HG02623 (cell line): Measurements from ENCODE around the gene EPB41.
"Not testable (repeated sequence)": the region's sequence is repeated elsewhere in the genome, so short reads cannot be mapped to it uniquely, and the experiment has no call there.

ENCODE experiments used
- ATAC-seq: cut with Tn5 transposase; IDR thresholded peaks from one replicate; pipeline ENCODE4 v1.9.1; 2021; ENCODE audit warnings: moderate library complexity; ENCODE audit not compliant: unreplicated experiment

Gene EPB41

DNA sequence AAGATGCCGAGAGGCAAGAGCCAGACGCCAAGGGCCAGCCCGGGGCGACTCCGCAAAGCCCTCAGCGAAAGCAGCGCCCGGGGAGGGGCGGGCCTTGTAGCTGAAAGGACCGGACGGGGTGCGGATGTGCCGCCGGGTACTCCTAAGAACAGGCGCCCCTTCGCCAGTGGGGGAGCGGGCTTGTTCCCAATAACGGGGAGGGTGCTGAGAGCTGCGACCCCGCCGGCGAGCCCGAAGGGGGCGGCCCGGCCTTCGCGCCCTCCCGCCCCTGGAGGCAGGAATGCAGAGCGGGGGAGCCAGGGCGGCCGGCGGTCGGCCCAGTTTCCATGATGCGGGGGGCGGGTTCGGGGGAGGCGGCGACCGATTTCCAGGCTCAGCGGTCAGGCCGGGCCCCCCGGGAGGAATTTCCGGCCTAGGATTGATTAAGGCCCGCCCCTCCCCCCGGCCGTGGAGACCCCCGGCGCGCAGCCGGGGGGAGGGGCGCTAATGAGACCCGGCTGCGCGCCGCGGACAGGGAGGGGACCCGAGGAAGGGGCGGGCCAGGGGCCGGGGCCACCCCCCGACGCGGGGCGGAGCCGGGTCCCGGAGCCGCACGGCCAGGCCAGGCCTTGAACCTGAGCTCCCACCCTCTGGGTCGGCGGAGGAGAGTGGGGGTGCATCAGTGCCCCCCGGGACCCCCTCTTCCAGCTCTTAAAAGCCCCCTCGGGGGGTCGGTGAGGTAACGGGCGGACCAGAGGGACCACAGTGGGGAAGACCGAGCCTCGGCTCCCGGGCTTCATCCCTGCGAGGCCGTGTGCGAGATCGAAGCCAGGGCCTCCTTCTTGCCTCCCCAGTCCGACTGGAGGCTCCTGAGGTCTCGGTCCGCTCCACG lies 210.2 kb downstream of the EPB41 start:
- no peak for ATAC-seq

DNA sequence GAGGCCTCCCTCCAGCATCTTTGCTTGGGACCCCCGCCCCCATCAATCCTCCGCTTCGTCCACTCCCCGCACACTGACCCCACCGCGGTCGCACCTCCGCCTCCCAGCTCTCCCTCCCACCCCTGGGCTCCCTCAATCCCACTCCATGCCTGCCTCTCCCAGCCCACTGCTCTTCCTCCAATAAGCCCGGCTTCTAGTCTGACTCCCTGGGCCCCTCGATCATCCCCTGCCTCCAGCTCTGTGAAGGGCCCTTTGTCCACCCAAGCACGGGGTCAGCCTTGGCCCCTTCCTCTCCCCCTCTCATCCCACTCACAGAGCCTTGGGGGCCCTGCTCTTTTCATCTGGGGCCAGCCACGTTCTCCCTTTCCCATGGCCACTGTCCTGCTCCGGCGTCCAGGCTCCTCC lies 210.9 kb downstream of the EPB41 start:
- no peak for ATAC-seq

GRCh38 chr1:29125788-29126187 lies 211.4 kb downstream of the EPB41 start:
- no peak for ATAC-seq

DNA sequence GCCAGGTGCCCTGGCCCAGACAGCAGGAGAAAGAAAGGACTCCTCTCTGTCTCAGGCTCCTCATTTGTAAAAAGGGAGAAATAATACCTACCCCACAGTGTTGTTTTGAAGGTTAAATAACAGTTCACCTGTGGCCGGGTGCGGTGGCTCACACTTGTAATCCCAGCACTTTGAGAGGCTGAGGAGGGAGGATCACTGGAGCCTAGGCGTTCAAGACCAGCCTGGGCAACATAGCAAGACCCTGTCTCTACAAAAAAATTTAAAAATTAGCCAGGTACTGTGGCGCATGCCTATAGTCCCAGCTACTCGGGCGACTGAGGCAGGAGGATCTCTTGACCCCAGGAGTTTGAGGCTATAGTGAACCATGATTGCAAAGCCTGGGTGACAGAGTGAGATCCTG lies 211.8 kb downstream of the EPB41 start:
- ATAC-seq = no peak

DNA sequence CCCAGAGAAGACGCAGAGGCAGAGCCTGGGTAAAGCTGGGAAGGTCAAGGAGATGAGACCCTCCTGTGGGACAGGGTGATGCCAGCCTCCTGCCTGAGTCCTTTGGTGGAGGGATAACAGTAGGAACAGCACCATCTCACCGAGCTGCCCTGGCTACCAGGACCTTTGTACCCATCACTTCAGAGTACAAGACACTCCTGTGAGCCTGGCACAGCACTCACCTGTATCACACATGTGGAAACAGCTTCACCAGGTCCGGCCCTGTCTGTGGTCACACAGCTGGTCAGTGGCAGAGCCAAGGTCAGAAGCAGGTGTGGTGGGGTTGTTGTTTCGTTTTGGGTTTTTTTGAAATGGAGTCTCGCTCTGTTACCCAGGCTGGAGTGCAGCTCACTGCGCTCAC lies 214.4 kb downstream of the EPB41 start:
- no peak for ATAC-seq

- no peak for ATAC-seq
These were observed 215.5 kb downstream of the EPB41 start for GRCh38 chr1:29129916-29130315.

GRCh38 chr1:29131056-29131455 lies 216.7 kb downstream of the EPB41 start:
- not testable (repeated sequence) for ATAC-seq

DNA sequence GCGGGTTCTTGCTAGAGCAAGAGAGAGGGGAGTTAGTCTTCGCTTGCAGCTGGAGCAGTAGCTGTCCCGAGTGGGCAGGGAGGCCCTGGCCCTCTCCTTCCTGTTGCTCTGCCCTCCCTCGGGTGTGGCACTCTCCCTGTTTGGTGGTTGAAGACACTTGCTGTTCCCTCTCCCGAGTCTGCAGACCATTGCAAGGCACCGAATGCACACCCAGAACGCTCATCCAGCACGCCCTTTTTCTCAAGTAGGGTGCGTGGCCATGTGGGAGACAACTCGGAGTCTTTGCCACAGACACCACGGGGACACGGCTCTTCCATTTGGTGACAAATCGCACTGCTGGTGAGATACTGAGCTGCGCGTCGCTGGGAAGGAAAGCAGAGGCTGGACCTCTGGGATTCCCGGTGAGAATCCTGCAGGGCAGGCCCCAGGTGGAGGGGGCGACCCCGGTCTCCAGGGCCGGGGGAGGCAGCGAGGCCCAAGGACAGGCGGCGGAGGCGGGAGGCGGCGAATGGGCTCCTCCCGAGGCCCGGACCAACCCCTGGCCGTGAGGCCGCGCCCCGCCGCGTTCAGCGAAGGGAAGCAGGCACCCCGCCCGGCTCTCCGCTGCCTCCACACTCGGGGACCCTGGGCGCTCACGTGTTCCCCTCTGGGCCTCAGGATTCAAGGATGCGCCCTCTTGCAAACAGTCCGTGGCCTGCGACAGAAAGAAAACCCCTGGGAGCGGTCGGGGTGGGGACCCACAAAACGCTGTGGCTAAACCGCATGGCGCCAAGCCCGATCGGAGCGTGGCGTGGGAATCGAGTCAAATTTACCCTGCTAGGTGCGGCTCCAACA lies 219.7 kb downstream of the EPB41 start:
- ATAC-seq = no peak

DNA sequence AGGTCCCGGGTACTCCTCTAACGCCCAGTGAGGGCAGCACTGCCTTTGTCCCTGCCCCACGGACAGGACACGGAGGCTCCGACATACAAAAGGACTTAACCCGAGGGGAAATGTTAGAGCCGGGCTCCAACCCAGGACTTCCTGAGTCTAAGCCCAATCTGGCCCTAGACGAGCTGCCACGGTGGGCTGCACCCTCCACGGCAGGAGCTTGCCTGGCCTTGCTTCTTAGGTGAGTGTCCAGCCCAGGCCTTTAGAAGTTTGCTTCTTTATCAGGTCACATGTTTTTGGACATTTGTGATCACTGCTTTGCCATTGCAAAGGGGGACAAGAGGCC lies 220.3 kb downstream of the EPB41 start:
- ATAC-seq = no peak

GRCh38 chr1:29136391-29136915 lies 222.1 kb downstream of the EPB41 start:
- no peak for ATAC-seq

GRCh38 chr1:29142714-29143113 lies 228.3 kb downstream of the EPB41 start:
- ATAC-seq = no peak

DNA sequence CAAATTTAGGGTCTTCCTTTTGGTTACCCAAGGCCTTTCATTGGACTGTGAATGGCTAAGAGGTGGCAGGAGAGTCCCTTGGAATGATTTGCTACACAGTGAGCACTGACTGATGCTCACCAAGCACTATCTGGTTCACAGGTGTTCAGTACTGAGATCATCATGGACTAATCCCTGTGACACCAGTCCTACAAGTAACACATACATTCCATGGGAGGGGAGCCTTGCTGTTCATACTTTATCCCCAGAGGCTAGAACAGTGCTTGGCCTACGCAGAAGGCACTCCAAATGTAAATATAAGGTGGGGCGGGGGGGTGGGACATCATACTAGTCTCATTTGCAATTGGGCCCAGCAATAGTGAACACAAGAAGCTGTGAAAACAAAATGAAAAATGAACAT lies 229.8 kb downstream of the EPB41 start:
- ATAC-seq = no peak

DNA sequence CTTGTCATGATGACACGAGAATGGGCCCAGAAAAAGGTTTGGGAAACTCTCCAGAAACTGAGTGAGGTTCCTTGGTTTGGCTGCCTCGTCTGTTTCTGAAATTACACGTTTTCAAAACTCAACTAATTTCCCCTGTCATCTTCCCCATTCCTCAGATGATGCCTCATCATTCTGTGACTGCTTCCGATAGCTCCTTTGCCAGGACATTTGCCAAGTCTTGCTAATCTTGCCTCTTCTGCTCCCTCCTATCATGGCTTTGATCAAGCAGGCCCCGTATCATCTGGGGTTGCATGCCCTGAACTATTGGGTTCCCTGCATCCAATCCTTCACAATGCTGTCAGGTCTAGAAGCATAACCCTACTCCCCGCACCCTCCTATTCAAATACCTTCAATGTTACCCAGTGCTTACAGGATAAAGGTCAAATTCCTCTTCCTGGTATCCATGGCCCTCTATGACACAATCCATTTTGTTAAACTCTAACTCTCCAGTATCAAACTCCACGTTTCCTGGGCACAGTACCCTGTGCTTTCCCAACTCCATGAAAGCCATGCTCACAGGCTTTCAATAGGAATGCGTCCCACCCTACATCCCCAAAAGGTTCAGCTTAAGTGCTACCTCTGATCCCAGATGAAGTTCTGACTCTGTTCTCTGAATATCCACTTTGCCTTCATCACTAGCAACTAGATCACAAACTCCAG lies 231.5 kb downstream of the EPB41 start:
- no peak for ATAC-seq

GRCh38 chr1:29148656-29149491 lies 234.5 kb downstream of the EPB41 start:
- no peak for ATAC-seq

GRCh38 chr1:29150346-29150745 lies 236.0 kb downstream of the EPB41 start:
- ATAC-seq = not testable (repeated sequence)

DNA sequence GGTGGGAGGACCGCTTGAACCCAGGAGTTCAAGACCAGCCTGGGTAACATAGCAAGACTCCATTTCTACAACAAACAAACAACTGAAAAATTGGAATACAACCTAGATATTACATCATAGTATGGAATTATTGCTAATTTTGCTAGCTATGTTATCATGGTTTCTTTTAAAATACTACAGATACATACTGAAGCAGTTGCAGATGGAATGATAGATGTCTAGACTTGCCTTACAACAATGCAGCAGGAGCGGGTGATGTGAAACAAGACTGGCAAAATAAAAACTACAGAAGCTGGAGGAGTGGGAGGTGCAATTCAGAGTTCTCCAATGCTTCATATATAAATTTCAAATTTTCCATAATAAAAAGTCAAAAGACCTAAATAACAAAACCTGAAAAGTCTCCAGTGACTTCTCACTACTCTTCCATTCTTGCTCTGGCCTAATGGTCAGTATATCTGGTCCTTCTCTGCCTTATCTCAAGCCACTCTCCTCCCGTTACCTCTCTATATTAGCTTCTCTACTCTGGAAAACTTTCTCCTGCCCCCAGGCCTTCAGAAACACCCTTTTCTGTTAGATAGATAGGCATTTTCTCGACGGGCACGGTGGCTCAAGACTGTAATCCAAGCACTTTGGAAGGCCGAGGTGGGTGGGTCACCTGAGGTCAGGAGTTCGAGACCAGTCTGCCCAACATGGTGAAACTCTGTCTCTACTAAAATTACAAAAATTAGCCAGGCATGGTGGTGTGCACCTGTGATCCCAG lies 237.9 kb downstream of the EPB41 start:
- no peak for ATAC-seq

- no peak for ATAC-seq
These were observed 242.3 kb downstream of the EPB41 start for GRCh38 chr1:29156543-29157268.

- ATAC-seq = no peak
These were observed 242.9 kb downstream of the EPB41 start for GRCh38 chr1:29157269-29157601.

DNA sequence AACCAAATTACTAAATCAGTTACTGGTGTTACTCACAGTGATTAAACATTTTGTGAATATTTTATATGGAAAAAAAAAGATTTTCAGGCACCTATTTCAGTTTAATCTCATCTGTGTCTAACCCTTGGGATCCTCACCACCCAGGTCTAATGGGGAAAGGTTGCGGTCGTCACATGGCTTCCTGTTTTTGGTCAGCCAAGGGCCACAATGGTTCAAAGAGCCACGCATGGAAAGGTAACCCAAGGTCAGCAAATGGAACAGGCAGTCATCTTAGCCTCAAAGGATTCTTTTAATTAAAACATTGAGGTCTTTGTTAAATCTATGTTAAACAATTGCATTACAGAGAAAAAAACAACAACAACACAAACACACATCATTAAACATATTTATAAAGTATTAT lies 245.4 kb downstream of the EPB41 start:
- no peak for ATAC-seq
